ENCODE measurements around the gene ALOX12B. TPM values are rescaled to one million over a fixed set of nuclear protein-coding genes. Genes with fewer than 3 reads are reported as not detected.

The ALOX12B gene
- total and polyA plus RNA-seq, 2 of the 13 experiments (the other 11 are each of a cell fraction or from before 2014, with no cell fraction given), result 0.13 TPM; not detected in 1

DNA sequence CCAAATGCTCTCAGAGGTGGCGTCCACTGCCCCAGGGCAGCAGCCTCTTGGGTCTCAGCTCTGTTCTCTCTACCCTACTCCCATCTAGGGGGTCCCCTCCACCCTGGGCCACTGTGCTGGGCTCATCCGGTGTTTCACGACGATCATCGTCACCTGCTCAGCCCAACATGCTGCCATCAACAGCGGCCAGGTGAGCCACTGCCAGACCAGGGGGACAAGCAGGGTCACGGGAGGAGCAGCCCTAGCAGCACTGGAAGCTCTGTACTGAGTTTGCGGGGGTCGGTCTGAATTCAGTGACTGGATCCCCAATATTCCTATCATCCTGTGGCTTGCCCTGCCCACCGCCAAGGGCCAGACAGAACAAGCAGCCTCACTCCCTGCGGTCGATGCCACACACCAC lies 16.0 kb downstream of the ALOX12B start:
- Histone ChIP-seq H3K36me3 (replicated peaks in 1 of 2; ENCODE audit: control insufficient read depth in 1 of 2, insufficient read depth in 2 of 2, low read length in 2 of 2) (no peaks in the 10 kb centered on the region), H4K20me1 (ENCODE audit: insufficient read depth, low read length) (peaks cover 16% of the 10 kb centered on the region; the same call in 1 of the 2 replicates), H3K4me3 (replicated peaks in 1 of 3; ENCODE audit: insufficient read depth in 1 of 3, low read depth in 2 of 3, low read length in 3 of 3) (no peak overlapping the region), H3K9ac (ENCODE audit: insufficient read depth, low read depth, low read length) (no peak overlapping the region), H3K9me3 (ENCODE audit: low read length) (no peaks in the 10 kb centered on the region), H2AFZ (ENCODE audit: low read length) (no peak overlapping the region), H3K4me2 (ENCODE audit: low read depth, low read length) (no peak overlapping the region), H3K4me1 (ENCODE audit: insufficient read depth, low read length) (no peaks in the 10 kb centered on the region; the same call in 1 of the 2 replicates), H3K27me3 (ENCODE audit: control insufficient read depth in 1 of 2, insufficient read depth in 2 of 2, low read length in 2 of 2) (peaks cover 29 to 76% of the 10 kb centered on the region in 2 experiments), H3K27ac (ENCODE audit: extremely low read length, insufficient read depth, low read length) (no peak overlapping the region), H3K79me2 (ENCODE audit: insufficient read depth, low read length) (no peaks in the 10 kb centered on the region)
- no TSS peak for BruUV-seq (replicated peaks)
- no peak for ATAC-seq
- intact Hi-C loops (cut with micrococcal nuclease; ENCODE audit: unreplicated experiment) (no loop called here), in situ Hi-C loops (cut with HindIII; ENCODE audit: extremely low pct_ligation_motif_present, low pct_unique_long_range_greater_than_20kb) (loop anchor here (5.0 kb wide), 1 partner anchor 46 kb away; the partner anchor contains the start of gene ALOXE3)
- DNase-seq (ENCODE audit: low spot score), result no peak
- ChIA-PET CTCF (ENCODE audit: low intra/inter-chr PET ratio, low total read pairs) (no interaction called here), POLR2A (no interaction called here)
- no peak for FAIRE-seq
- 73% methylated on average over 5 of the region's 12 CpGs for WGBS (ENCODE audit: low lambda C conversion rate)
- TF ChIP-seq NCOA5 (CRISPR knock-in tag; IDR thresholded peaks at IDR 0.05) (no peak), ZNF280B (CRISPR knock-in tag; IDR thresholded peaks at IDR 0.05; ENCODE audit: borderline replicate concordance) (no peak), GTF2F1 (IDR thresholded peaks at IDR 0.05; ENCODE audit: low read length) (no peak), ZNF510 (CRISPR knock-in tag; IDR thresholded peaks at IDR 0.05; ENCODE audit: low read depth) (no peak), USF2 (IDR thresholded peaks at IDR 0.05; ENCODE audit: low read depth, low read length) (no peak), USF2 (CRISPR knock-in tag; IDR thresholded peaks at IDR 0.05; ENCODE audit: borderline replicate concordance) (no peak), ZBTB2 (CRISPR knock-in tag; IDR thresholded peaks at IDR 0.05; ENCODE audit: low read depth) (no peak), PRDM4 (CRISPR knock-in tag; IDR thresholded peaks at IDR 0.05; ENCODE audit: borderline replicate concordance) (no peak), ZGPAT (CRISPR knock-in tag; IDR thresholded peaks at IDR 0.05) (no peak), ZNF20 (CRISPR knock-in tag; IDR thresholded peaks at IDR 0.05) (no peak), NONO (IDR thresholded peaks at IDR 0.05) (no peak), NONO (CRISPR knock-in tag; conservative IDR thresholded peaks at IDR 0.05) (no peak), ZNF777 (CRISPR knock-in tag; IDR thresholded peaks at IDR 0.05) (no peak)
- TF ChIP-seq, protein P1, sequence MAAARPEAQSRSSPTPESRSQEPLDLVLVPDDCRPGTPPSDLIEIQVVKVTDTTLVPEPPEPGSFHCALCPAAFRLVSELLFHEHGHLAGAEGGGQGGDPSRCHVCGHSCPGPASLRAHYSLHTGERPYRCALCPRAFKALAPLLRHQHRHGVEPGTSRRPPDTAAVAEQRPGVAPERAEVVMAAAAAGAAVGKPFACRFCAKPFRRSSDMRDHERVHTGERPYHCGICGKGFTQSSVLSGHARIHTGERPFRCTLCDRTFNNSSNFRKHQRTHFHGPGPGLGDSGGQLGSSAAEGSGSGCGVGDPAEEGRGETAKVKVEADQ (CRISPR knock-in tag; IDR thresholded peaks at IDR 0.05; ENCODE audit: borderline replicate concordance), result no peak

Measured in HepG2 (cell line).